ENCODE measurements around the gene NDUFS3. TPM values are rescaled to one million over a fixed set of nuclear protein-coding genes. Genes with fewer than 3 reads are reported as not detected.

NDUFS3 gene
- total RNA-seq, 4 donors from 2014 or later, result 143 to 240 (median 194) TPM

GRCh38 chr11:47587039-47587716 lies 8.3 kb downstream of the NDUFS3 start:
- TF ChIP-seq CTCF (IDR thresholded peaks at IDR 0.05 in 4 of 5, conservative IDR thresholded peaks at IDR 0.05 in 1 of 5), result no peak
- no peak for TF ChIP-seq POLR2A (IDR thresholded peaks at IDR 0.05)
- DNase-seq (no peak), ATAC-seq (peak in 1 of 2 donors; percentile 9)
- intact Hi-C loops (cut with DNase I; ENCODE audit: low total_unique reads) (no loop called here), in situ Hi-C loops (cut with MboI; ENCODE audit: low sequenced_read_pairs in 4 of 4) (no loop called here)
- Histone ChIP-seq H3K36me3 (peaks cover 0 to 31% of the 10 kb centered on the region in 2 donors), H3K4me1 (no peaks in the 10 kb centered on the region), H3K9me3 (no peaks in the 10 kb centered on the region), H3K27ac (peak overlapping the region in 2 of 4 donors; percentile 15 to 31), H3K4me3 (no peak overlapping the region), H3K27me3 (peaks cover 9 to 26% (median 22%) of the 10 kb centered on the region in 3 donors)

DNA sequence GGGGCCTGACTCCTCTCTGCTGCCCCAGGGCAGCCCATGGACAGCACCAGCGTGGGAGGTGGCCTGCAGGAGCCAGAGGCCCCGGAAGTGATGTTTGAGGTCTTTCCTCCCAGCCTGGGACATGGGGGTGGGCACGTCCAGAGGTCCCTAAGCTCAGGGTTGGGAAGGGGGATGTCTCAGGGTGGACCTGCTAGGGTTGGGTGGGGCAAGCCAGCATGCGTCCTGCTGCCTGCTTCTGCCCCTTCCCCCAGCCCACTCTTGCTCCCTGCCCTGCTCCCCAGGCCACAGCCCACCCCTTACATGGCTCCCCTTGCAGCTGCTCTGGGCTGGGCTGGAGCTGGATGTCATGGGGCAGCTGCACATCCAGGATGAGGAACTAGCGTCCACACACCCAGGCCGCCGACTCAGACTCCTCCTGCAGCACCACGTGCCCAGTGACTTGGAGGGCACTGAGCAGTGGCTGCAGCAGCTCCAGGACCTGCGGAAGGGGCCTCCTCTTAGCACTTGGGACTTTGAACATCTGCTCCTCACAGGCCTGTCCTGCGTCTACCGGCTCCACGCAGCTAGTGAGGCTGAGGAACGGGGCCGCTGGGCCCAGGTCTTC lies 9.0 kb downstream of the NDUFS3 start:
- H3K4me3 ChIP-seq, result no peak overlapping the region
- TF ChIP-seq POLR2A (IDR thresholded peaks at IDR 0.05), result no peak
- no peak for TF ChIP-seq CTCF (IDR thresholded peaks at IDR 0.05 in 4 of 5, conservative IDR thresholded peaks at IDR 0.05 in 1 of 5)
- no peaks in the 10 kb centered on the region for H3K9me3 ChIP-seq
- peaks cover 15 to 33% (median 27%) of the 10 kb centered on the region in 3 donors for H3K27me3 ChIP-seq
- in situ Hi-C loops (cut with MboI; ENCODE audit: low sequenced_read_pairs in 4 of 4) (no loop called here), intact Hi-C loops (cut with DNase I; ENCODE audit: low total_unique reads) (no loop called here)
- H3K4me1 ChIP-seq, result no peaks in the 10 kb centered on the region
- ATAC-seq (peak in 1 of 2 donors; percentile 11), DNase-seq (peak; percentile 41 to 54)
- peaks cover 0 to 24% of the 10 kb centered on the region in 2 donors for H3K36me3 ChIP-seq
- peak overlapping the region in 1 of 4 donors; percentile 15 for H3K27ac ChIP-seq

GRCh38 chr11:47589118-47589517 lies 10.2 kb downstream of the NDUFS3 start:
- no peaks in the 10 kb centered on the region for H3K9me3 ChIP-seq
- H3K36me3 ChIP-seq, result peaks cover 0 to 11% of the 10 kb centered on the region in 2 donors
- ATAC-seq, result no peak
- intact Hi-C loops (cut with DNase I; ENCODE audit: low total_unique reads), result no loop called here
- in situ Hi-C loops (cut with MboI; ENCODE audit: low sequenced_read_pairs in 4 of 4), result no loop called here
- H3K27me3 ChIP-seq, result peaks cover 28 to 46% (median 39%) of the 10 kb centered on the region in 3 donors
- H3K4me3 ChIP-seq, result peak overlapping the region in 2 of 4 donors; percentile 35 to 41
- peaks cover 4 to 9% of the 10 kb centered on the region in 2 donors for H3K4me1 ChIP-seq
- DNase-seq, result no peak
- TF ChIP-seq POLR2A (IDR thresholded peaks at IDR 0.05) (no peak), CTCF (IDR thresholded peaks at IDR 0.05 in 4 of 5, conservative IDR thresholded peaks at IDR 0.05 in 1 of 5) (no peak)
- H3K27ac ChIP-seq, result no peak overlapping the region

DNA sequence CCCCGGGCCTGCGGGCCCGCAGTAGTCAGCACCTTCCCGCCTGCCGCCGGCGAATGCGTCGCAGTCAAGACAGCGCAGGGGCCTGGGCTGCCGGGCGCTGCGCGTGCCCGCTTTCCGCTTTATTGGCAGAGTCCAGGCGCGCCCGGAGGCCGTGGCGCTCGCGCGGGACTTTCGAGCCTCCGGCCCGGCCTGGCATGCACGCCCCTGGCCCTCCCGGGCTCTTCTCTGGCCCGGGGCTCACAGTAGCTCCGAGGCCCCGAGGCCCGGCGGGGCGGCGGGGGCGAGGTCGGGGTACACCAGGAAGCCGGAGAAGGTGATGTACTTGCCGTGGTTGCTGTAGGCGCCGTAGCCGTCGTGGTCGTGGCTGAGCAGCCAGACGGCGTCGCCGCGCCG lies 10.7 kb downstream of the NDUFS3 start:
- intact Hi-C loops (cut with DNase I; ENCODE audit: low total_unique reads), result no loop called here
- ATAC-seq (no peak), DNase-seq (no peak)
- TF ChIP-seq CTCF (IDR thresholded peaks at IDR 0.05 in 4 of 5, conservative IDR thresholded peaks at IDR 0.05 in 1 of 5), result no peak
- TF ChIP-seq POLR2A (IDR thresholded peaks at IDR 0.05), result no peak
- Histone ChIP-seq H3K4me3 (peak overlapping the region in 3 of 4 donors; percentile 21 to 41 (median 35)), H3K27ac (no peak overlapping the region), H3K36me3 (peaks cover 0 to 7% of the 10 kb centered on the region in 2 donors), H3K4me1 (peaks cover 4 to 9% of the 10 kb centered on the region in 2 donors), H3K27me3 (peaks cover 29 to 50% (median 43%) of the 10 kb centered on the region in 3 donors), H3K9me3 (no peaks in the 10 kb centered on the region)
- in situ Hi-C loops (cut with MboI; ENCODE audit: low sequenced_read_pairs in 4 of 4), result no loop called here

All from gastrocnemius medialis (tissue), 4 donors.